Common myeloid progenitor, CD34-positive (primary cell): ENCODE data around the gene ATXN1.
"Not testable (repeated sequence)": the region's sequence is repeated elsewhere in the genome, so short reads cannot be mapped to it uniquely, and the experiment has no call there.

Experiments used
- CTCF ChIA-PET: fragments of 350-600 bp; sonication (Branson Sonifier 250); formaldehyde crosslinking; loops from one replicate; lab custom pipeline; 2021; ENCODE audit warnings: antibody characterized with exemption; lab: Charles Lee
- POLR2A ChIA-PET: fragments of 350-600 bp; sonication (Branson Sonifier 250); formaldehyde crosslinking; loops from one replicate; lab custom pipeline; 2021; ENCODE audit warnings: antibody characterized with exemption; lab: Charles Lee
- DNase-seq, 3 donors: peaks; one replicate each; pipeline versions ENCODE4 v3.0.0 to v3.0.0-alpha.2; 2013
- H3K27ac ChIP-seq, 2 experiments: 1 replicate in 1 of 2; 2 replicates in 1 of 2; pipeline ENCODE4 v1.7.0; 2013; ENCODE audit warnings: inconsistent platforms in 2 of 2, low read length in 2 of 2, mild to moderate bottlenecking in 2 of 2, low read depth in 1 of 2, moderate library complexity in 1 of 2; ENCODE audit not compliant: severe bottlenecking in 2 of 2, insufficient read depth in 1 of 2, poor library complexity in 1 of 2
- H3K27me3 ChIP-seq, 5 experiments: replicated peaks in 2 of 5; 1 replicate in 3 of 5; 2 replicates in 2 of 5; pipeline versions ENCODE4 v1.6.1 to v1.7.0; 2013; ENCODE audit warnings: low read length in 4 of 5, mild to moderate bottlenecking in 2 of 5, moderate library complexity in 2 of 5, inconsistent platforms in 1 of 5; ENCODE audit not compliant: insufficient read depth in 5 of 5, control insufficient read depth in 4 of 5
- H3K36me3 ChIP-seq, 4 experiments: 1 replicate in 2 of 4; 2 replicates in 2 of 4; pipeline versions ENCODE4 v1.6.1 to v1.7.0; 2013; ENCODE audit warnings: low read length in 3 of 4, control low read depth in 1 of 4, mild to moderate bottlenecking in 1 of 4; ENCODE audit not compliant: control insufficient read depth in 4 of 4, insufficient read depth in 4 of 4
- H3K4me1 ChIP-seq, 4 experiments: 1 replicate in 3 of 4; 2 replicates in 1 of 4; pipeline versions ENCODE4 v1.6.1 to v1.7.1; 2013; ENCODE audit warnings: low read length in 3 of 4, mild to moderate bottlenecking in 3 of 4, control low read depth in 1 of 4, inconsistent platforms in 1 of 4, moderate library complexity in 1 of 4; ENCODE audit not compliant: control insufficient read depth in 4 of 4, insufficient read depth in 4 of 4; ENCODE audit errors: control extremely low read depth in 1 of 4
- H3K4me3 ChIP-seq, 7 experiments: 1 replicate in 4 of 7; 2 replicates in 3 of 7; pipeline versions ENCODE4 v1.5.1 to v1.7.0; 2013; ENCODE audit warnings: mild to moderate bottlenecking in 7 of 7, low read length in 6 of 7, moderate library complexity in 6 of 7, inconsistent platforms in 2 of 7, low read depth in 2 of 7, control low read depth in 1 of 7; ENCODE audit not compliant: insufficient read depth in 4 of 7, control insufficient read depth in 1 of 7; ENCODE audit errors: extremely low read depth in 1 of 7
- H3K9me3 ChIP-seq, 5 experiments: 1 replicate in 4 of 5; 2 replicates in 1 of 5; pipeline versions ENCODE4 v1.6.1 to v1.7.1; 2013; ENCODE audit warnings: low read length in 4 of 5, mild to moderate bottlenecking in 2 of 5, inconsistent platforms in 1 of 5, low read depth in 1 of 5, moderate library complexity in 1 of 5; ENCODE audit not compliant: control insufficient read depth in 4 of 5, insufficient read depth in 2 of 5; ENCODE audit errors: control extremely low read depth in 1 of 5
- WGBS: methylation state at CpG from one replicate; pipeline ENCODE4 v1.1.5; 2013; ENCODE audit not compliant: insufficient coverage; 5-methylcytosine and 5-hydroxymethylcytosine counted together

Gene ATXN1

GRCh38 chr6:16702627-16703378, 58.5 kb downstream of the ATXN1 start:
- H3K36me3 ChIP-seq, H3K27me3 ChIP-seq, POLR2A ChIA-PET, H3K4me3 ChIP-seq, H3K9me3 ChIP-seq, CTCF ChIA-PET, DNase-seq, H3K27ac ChIP-seq: not testable (repeated sequence)
- no CpG with 5 or more reads among the region's 6 CpGs for WGBS
- peaks cover 40 to 79% (median 60%) of the 10 kb centered on the region in 4 experiments for H3K4me1 ChIP-seq

GRCh38 chr6:16700916-16701234, 60.4 kb downstream of the ATXN1 start:
- Histone ChIP-seq H3K9me3 (no peaks in the 10 kb centered on the region), H3K27ac (peak overlapping the region; percentile 80 to 92), H3K36me3 (no peaks in the 10 kb centered on the region), H3K4me3 (peak overlapping the region in 6 of 7 experiments; percentile 54 to 81 (median 64)), H3K27me3 (no peaks in the 10 kb centered on the region), H3K4me1 (peaks cover 30 to 76% (median 55%) of the 10 kb centered on the region in 4 experiments)
- CTCF ChIA-PET = interaction anchor here (0.6 to 1.8 kb wide), 9 partner anchors 12 to 394 kb away, joined by 3 to 7 read pairs (median 3); no protein-coding TSS in a partner anchor
- peak in 1 of 3 donors; percentile 31 for DNase-seq
- POLR2A ChIA-PET = no interaction called here
- 0% methylated on average over 2 of the region's 5 CpGs for WGBS

- Histone ChIP-seq H3K27ac (peak overlapping the region; percentile 80 to 92), H3K27me3 (no peaks in the 10 kb centered on the region), H3K36me3 (no peaks in the 10 kb centered on the region), H3K4me1 (peaks cover 30 to 75% (median 50%) of the 10 kb centered on the region in 4 experiments), H3K9me3 (no peaks in the 10 kb centered on the region), H3K4me3 (peak overlapping the region in 6 of 7 experiments; percentile 54 to 81 (median 64))
- peak; percentile 60 to 86 (median 78) for DNase-seq
- ChIA-PET CTCF (interaction anchor here (0.6 to 2.5 kb wide), 11 partner anchors 9 to 395 kb away, joined by 3 to 13 read pairs (median 3); no protein-coding TSS in a partner anchor), POLR2A (no interaction called here)
- 10% methylated on average over 5 of the region's 13 CpGs for WGBS
Observed at GRCh38 chr6:16700202-16700915, 60.9 kb downstream of the ATXN1 start.

GRCh38 chr6:16698997-16699868, 62.0 kb downstream of the ATXN1 start:
- Histone ChIP-seq H3K4me1 (peaks cover 23 to 72% (median 48%) of the 10 kb centered on the region in 4 experiments), H3K27me3 (no peaks in the 10 kb centered on the region), H3K36me3 (no peaks in the 10 kb centered on the region), H3K9me3 (no peaks in the 10 kb centered on the region), H3K27ac (peak overlapping the region; percentile 80 to 92), H3K4me3 (peak overlapping the region in 4 of 7 experiments; percentile 19 to 81 (median 52))
- WGBS = 30% methylated on average over 3 of the region's 7 CpGs
- peak in 2 of 3 donors; percentile 77 to 88 for DNase-seq
- POLR2A ChIA-PET = interaction anchor here (0.6 to 0.7 kb wide), 2 partner anchors 90 to 98 kb away, joined by 3 to 6 read pairs; no protein-coding TSS in a partner anchor
- CTCF ChIA-PET = interaction anchor here (0.7 to 2.5 kb wide), 11 partner anchors 8 to 185 kb away, joined by 3 to 13 read pairs (median 3); no protein-coding TSS in a partner anchor

GRCh38 chr6:16698162-16698533, 63.1 kb downstream of the ATXN1 start:
- Histone ChIP-seq H3K27ac (peak overlapping the region in 1 of 2 experiments; percentile 20), H3K36me3 (no peaks in the 10 kb centered on the region), H3K4me3 (peak overlapping the region in 2 of 7 experiments; percentile 15 to 81), H3K9me3 (no peaks in the 10 kb centered on the region), H3K4me1 (peaks cover 20 to 64% (median 42%) of the 10 kb centered on the region in 4 experiments), H3K27me3 (no peaks in the 10 kb centered on the region)
- WGBS = 80% methylated on average over 1 of the region's 1 CpG
- ChIA-PET POLR2A (interaction anchor here (0.6 to 0.7 kb wide), 2 partner anchors 89 to 96 kb away, joined by 3 to 6 read pairs; no protein-coding TSS in a partner anchor), CTCF (interaction anchor here (0.9 to 2.5 kb wide), 6 partner anchors 10 to 60 kb away, joined by 3 to 13 read pairs (median 4); no protein-coding TSS in a partner anchor)
- no peak for DNase-seq

GRCh38 chr6:16697437-16698161, 63.7 kb downstream of the ATXN1 start:
- H3K9me3 ChIP-seq = no peaks in the 10 kb centered on the region
- peaks cover 0 to 5% (median 0%) of the 10 kb centered on the region in 4 experiments for H3K36me3 ChIP-seq
- ChIA-PET POLR2A (no interaction called here), CTCF (interaction anchor here (1.0 to 1.6 kb wide), 3 partner anchors 11 to 34 kb away, joined by 3 to 4 read pairs (median 4); no protein-coding TSS in a partner anchor)
- DNase-seq = no peak
- peak overlapping the region in 4 of 7 experiments; percentile 2 to 81 (median 10) for H3K4me3 ChIP-seq
- H3K4me1 ChIP-seq = peaks cover 20 to 64% (median 42%) of the 10 kb centered on the region in 4 experiments
- WGBS = 30% methylated on average over 5 of the region's 7 CpGs
- H3K27me3 ChIP-seq = no peaks in the 10 kb centered on the region
- peak overlapping the region in 1 of 2 experiments; percentile 20 for H3K27ac ChIP-seq
